HuH-7 (cell line): ENCODE data around the gene ABCG5.

Experiments
- DNase-seq: peaks from one replicate; pipeline ENCODE4 v3.0.0; 2011; ENCODE audit warnings: low spot score

The ABCG5 gene

GRCh38 chr2:43806719-43807031, 32.0 kb downstream of the ABCG5 start:
- DNase-seq, result no peak

DNA sequence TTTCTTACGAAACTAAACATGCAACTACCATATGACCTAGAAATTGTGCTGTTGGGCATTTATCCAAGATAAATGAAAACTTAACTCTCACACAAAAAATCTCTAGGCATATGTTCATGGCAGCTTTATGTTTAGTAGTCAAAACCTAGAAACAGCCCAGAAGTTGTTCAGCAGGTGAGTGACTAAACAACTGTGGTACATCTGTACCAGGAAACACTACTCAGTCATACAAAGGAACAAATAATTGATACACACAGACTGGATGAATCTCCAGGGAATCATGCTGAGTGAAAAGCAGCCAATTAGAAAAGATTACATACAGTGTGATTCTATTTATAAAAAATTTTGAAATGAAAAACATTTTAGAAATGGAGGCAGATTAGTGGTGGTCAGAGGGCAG, 35.5 kb downstream of the ABCG5 start:
- no peak for DNase-seq

- no peak for DNase-seq
Measured at GRCh38 chr2:43802135-43802534, 36.5 kb downstream of the ABCG5 start.

GRCh38 chr2:43800894-43801293, 37.7 kb downstream of the ABCG5 start:
- no peak for DNase-seq

DNA sequence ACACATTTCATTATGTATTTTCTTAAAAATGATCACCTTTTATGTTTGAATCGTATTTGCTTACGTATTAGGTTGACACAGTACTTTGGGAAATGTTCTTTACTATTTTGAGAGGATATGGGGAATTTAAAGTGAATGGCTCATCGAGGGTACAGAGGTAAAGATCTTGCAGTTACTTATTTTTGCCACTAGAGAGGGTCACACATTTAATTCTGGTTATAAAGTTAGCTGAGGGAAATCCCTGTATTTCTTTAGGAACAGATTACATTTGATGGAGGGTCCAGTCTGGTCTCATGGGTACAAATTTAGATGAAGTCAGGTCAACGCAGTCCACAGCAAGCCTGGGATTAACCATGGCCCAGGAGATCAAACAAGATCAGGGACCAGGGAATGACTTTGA, 40.3 kb downstream of the ABCG5 start:
- DNase-seq, result no peak

DNA sequence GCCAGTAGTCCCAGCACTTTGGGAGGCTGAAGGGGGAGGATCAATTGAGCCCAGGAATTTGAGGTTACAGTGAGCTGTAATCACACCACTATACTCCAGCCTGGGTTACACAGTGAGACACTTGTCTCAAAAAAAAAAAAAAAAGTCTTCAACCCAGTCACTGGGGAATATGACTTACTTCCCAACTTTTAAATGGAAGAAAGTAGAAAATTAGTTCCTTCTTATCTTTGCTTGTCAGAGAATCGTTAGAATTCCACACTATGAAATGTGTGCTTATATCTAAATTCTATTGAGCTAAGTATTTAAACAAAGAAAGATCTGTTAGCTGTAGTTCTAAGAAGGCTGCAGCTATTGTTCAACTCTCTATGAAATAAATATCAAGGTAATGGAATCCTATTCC, 42.4 kb downstream of the ABCG5 start:
- no peak for DNase-seq

- no peak for DNase-seq
Measured at GRCh38 chr2:43794956-43795355, 43.7 kb downstream of the ABCG5 start.

DNA sequence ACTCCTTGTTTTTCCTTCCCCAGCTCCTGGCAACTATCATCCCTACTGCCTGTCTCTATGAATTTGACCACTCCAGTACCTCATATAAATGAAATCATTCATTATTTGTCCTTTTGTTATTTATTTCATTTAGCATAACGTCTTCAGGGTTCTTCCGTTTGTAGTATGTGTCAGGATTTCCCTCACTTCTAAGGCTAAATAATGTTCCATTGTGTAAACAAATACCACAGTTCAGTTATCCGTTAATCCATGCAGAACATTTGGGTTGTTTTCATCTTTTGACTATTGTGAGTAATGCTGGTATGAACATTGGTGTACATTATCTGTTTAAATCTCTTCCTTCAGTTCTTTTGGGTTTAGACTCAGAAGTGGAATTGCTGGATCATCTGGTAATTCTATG, 46.0 kb downstream of the ABCG5 start:
- no peak for DNase-seq

- DNase-seq, result no peak
Measured at GRCh38 chr2:43791035-43791765, 47.4 kb downstream of the ABCG5 start.

- no peak for DNase-seq
Measured at GRCh38 chr2:43790147-43790546, 48.5 kb downstream of the ABCG5 start.

- DNase-seq, result no peak
Measured at GRCh38 chr2:43788646-43789045, 50.0 kb downstream of the ABCG5 start.

GRCh38 chr2:43787895-43788294, 50.7 kb downstream of the ABCG5 start:
- no peak for DNase-seq

DNA sequence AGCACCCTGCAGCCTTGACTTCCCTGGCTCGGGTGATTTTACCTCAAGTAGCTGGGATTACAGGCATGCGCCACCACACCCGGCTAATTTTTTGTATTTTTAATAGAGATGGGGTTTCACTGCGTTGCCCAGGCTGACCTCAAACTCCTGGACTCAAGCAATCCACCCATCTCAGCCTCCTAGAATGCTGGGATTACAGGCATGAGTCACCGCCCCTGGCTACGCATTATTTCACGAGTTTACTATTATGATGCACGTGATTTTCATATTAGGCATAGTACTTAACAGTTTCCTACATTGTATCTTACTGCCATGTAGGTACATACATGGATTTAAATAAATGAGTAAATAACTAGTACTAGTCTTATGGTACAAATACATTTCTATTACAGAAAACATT, 60.4 kb downstream of the ABCG5 start:
- no peak for DNase-seq

GRCh38 chr2:43777306-43777926, 61.2 kb downstream of the ABCG5 start:
- no peak for DNase-seq

- no peak for DNase-seq
Measured at GRCh38 chr2:43776324-43776723, 62.3 kb downstream of the ABCG5 start.

DNA sequence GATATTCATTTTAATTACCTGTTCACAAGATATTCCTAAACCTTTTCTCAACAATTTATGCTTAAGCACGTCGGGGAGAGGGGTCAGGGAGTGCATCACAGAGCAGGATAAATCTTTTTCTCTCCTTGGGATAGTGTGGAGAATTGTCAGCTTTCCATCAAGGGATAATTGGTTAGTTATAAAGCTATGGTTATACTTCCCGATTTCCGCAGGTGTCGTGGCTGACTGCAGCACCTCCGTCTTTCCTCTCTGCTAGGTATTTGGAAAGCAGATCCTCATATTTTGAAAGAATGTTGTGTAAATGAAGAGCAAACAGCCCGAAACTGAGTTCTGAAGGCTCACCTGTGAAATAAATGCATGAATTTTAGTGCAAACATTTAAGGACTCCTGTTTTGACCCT, 64.0 kb downstream of the ABCG5 start:
- DNase-seq, result no peak

- DNase-seq, result peak; percentile 61
Measured at GRCh38 chr2:43773876-43774613, 64.6 kb downstream of the ABCG5 start, which contains the start of gene DYNC2LI1. Gene DYNC2LI1 (plus strand): TSS chr2:43774039. CDS start chr2:43774139, 100 bp downstream.

DNA sequence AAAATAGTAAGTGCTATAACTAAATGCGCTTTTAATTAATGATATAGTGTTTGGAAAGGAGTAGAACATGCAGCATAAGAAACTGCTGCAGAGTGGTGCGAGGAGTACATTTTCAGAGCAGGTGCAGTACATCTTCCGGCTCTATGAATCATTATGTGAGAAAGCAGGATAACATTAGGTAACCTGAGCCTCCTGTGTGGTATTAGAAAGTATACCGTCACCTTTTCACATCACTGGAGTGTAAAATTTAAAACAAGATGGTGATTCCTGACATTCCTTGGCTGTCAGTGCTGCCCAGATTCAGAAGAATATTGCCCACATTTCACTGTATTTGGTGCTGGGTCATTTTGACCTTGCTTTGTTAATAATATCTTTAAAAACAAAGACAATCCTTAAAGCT, 72.6 kb downstream of the ABCG5 start:
- DNase-seq, result no peak

- no peak for DNase-seq
Measured at GRCh38 chr2:43764086-43764705, 74.4 kb downstream of the ABCG5 start.

GRCh38 chr2:43763091-43763490, 75.5 kb downstream of the ABCG5 start:
- DNase-seq, result no peak
